VCaP (cell line): ENCODE results near the gene FMO1.

Source experiments
- H3K27ac ChIP-seq: fragments of 450-650 bp; 2 replicates; pipeline ENCODE4 v1.5.1; 2017
- TF ChIP-seq, protein P1 (sequence below): fragments of 450-650 bp; conservative IDR thresholded peaks from 2 replicates; pipeline ENCODE4 v1.5.1; 2017; ENCODE audit warnings: mild to moderate bottlenecking, moderate library complexity

FMO1 gene

DNA sequence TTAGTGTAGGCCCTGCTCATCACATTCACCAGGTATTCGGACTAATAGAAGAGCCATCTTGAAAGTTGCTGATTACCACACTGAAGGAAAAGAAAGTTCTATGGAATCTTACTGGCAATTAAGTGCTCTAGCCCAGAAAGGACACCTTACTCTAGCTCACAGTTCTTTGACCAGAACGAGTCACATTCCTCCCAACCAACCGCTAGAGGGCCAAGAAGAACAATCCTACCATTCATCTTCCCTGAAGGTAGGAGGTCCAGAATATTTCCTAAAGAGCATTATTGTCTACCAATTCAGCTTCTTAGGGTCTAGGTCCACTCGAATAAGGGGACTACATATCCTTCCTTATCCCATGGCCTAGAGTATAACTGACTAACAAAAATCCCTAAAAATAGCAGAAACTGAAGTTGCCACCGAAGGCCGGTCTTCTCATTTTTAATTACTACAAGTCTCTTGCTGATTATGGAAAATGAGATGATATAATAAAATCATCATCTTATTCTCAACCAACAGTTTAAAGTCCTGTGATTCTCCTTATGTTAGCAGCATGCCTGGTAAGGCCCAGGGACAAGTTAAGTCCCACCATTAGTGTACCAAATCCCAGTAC, 2.7 kb upstream of the FMO1 start:
- no peak overlapping the region for H3K27ac ChIP-seq
- TF ChIP-seq, protein P1, sequence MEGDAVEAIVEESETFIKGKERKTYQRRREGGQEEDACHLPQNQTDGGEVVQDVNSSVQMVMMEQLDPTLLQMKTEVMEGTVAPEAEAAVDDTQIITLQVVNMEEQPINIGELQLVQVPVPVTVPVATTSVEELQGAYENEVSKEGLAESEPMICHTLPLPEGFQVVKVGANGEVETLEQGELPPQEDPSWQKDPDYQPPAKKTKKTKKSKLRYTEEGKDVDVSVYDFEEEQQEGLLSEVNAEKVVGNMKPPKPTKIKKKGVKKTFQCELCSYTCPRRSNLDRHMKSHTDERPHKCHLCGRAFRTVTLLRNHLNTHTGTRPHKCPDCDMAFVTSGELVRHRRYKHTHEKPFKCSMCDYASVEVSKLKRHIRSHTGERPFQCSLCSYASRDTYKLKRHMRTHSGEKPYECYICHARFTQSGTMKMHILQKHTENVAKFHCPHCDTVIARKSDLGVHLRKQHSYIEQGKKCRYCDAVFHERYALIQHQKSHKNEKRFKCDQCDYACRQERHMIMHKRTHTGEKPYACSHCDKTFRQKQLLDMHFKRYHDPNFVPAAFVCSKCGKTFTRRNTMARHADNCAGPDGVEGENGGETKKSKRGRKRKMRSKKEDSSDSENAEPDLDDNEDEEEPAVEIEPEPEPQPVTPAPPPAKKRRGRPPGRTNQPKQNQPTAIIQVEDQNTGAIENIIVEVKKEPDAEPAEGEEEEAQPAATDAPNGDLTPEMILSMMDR: peak; percentile 84

DNA sequence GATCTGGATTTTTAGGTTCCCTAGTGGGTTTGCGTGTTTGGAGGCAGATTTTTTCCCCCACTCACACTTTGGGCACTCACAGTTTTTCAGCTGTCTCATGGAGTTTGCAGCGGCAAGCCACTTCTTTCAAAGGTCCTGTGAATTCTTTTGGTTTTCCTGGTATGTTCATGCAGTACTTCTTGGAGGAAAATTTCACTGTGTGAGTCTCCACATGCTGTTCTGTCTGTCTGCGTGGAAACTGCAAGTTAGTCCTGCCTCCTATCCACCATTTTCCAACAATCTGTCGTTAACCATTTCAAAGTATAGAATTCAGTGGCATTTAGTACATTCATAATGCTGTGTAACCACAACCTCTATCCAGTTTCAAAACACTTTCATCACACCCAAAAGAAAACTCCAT, 793 bp upstream of the FMO1 start:
- TF ChIP-seq, protein P1: no peak
- H3K27ac ChIP-seq: no peak overlapping the region

DNA sequence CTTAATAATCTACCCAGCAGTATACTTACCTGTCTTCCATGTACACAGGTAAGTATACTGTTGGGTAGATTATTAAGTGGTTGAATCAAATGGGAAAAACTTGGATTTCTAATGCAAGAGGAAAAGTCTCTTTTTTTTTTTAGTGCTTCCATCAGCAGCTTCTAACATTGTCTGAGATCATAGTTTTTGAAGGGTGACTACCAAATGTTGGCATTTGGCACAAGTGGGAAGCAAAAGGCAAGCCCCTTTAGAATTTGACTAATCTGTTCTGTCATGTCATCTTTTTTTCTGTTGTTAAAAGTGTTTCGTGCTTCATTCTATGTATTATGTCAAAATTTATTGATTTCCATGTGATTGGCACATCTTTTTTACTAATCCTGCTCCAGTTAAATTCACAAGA, 547 bp downstream of the FMO1 start:
- TF ChIP-seq, protein P1: no peak
- no peak overlapping the region for H3K27ac ChIP-seq

DNA sequence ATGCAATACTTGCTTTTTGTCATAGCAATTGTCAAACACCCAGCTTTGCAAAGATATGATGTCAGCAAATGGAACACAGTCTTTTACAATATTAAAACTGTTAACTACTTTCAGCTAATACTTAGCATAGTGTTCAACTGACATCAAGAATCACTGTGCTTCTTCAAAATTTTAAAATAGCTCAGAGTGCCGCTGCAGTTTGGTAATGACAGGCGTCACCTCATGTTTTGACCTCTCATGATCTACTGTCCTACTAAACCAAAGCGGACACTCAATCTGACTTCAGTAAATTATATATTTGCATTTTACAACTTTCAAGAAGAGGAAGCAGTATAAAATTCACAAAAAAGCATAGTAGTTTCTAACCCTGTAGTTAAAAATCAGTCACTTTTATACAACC, 2.0 kb downstream of the FMO1 start:
- no peak overlapping the region for H3K27ac ChIP-seq
- TF ChIP-seq, protein P1: no peak

DNA sequence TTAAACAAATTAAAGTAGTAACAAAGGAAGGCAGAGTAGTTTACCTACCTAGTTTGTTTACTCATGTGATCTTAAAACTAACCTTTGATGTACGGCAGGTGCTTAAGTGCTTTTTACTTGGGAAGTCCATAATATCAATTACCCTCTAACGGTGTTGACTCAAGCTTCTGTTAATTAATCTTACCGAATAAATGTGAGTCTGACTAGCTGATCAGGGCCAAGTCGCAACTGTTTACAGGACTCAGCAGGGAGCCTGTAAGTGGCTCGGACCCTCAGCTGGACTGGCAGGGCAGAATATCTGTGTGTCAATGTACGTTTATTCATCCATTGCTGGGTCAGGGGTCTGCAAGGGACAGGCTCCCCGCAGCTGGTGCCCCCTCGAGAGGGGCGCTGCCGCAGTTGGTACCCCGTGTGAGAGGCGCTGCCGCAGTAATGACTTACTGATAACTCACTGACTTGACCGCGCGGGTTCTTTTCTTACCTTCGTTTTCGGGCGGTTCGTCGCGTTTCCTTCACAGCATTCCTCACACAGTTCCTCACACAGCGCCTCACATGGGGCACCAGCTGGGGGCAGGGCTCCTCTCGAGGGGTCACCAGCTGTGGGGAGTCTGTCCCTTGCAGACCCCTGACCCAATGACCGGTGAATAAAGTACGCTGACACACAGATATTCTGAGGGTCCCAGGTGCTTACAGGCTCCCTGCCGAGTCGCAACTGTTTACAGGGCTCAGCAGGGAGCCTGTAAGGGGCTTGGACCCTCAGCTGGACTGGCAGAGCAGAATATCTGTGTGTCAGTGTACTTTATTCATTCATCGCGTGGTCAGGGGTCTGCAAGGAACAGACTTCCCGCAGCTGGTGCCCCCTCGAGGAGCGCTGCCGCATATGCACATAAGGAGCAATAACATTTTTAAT, 3.0 kb downstream of the FMO1 start:
- TF ChIP-seq, protein P1: peak; percentile 73
- peak overlapping the region; percentile 21; the same call in 1 of the 2 replicates for H3K27ac ChIP-seq

DNA sequence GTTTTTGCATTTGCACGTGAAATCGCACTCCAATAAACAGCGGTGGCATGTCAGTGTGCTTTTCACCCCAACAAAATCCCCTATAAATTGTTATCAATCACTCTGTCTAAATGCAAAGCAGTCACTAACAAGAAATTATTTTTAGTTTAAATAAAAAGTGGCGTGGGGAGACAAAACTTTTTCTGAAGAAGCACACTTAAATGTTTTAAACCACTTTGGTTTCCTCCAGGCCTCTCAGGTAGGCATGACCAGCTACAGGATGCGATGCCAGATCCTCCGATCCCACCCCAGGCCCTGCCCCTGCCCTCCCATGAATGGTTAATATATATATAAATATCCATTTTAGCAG, 3.6 kb downstream of the FMO1 start:
- H3K27ac ChIP-seq: no peak overlapping the region
- TF ChIP-seq, protein P1: peak; percentile 21

DNA sequence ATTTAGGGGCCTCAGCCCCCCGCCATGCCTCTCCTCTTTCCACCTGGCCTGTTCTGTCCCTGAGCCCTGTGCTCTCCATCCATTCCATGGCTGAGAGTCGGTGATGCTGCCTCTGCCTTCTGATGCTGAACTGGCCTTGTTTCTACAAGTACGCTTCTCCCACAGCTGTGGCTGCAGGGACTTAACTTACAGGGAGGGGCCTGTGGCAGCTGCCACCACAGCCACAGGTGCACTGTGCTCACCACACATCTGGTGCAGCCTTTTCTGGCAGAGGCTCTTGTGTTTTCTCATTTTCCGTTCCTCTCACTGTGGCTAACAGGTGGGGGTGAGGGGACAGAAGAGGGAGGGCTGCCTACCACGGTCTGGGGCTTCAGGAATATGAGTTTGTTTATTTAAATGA, 4.2 kb downstream of the FMO1 start:
- TF ChIP-seq, protein P1: no peak
- H3K27ac ChIP-seq: no peak overlapping the region
